T1000 (cell line): ENCODE measurements around the gene BACH2.
"Not testable (repeated sequence)": the region's sequence is repeated elsewhere in the genome, so short reads cannot be mapped to it uniquely, and the experiment has no call there.

Experiments used
- DNase-seq: peaks from one replicate; lab custom pipeline; 2025; ENCODE audit warnings: mixed read lengths; lab: John Stamatoyannopoulos, UW

The BACH2 gene

GRCh38 chr6:90183587-90184333 is 112.9 kb downstream of the BACH2 start:
- no peak for DNase-seq

- DNase-seq: no peak
These were observed 116.1 kb downstream of the BACH2 start for GRCh38 chr6:90180526-90180925.

GRCh38 chr6:90179190-90180169 is 117.2 kb downstream of the BACH2 start:
- no peak for DNase-seq

- no peak for DNase-seq
These were observed 118.2 kb downstream of the BACH2 start for GRCh38 chr6:90178384-90178855.

GRCh38 chr6:90177544-90178383 is 118.9 kb downstream of the BACH2 start:
- no peak for DNase-seq

GRCh38 chr6:90175627-90176538 is 120.8 kb downstream of the BACH2 start:
- no peak for DNase-seq

GRCh38 chr6:90173262-90173925 is 123.2 kb downstream of the BACH2 start:
- no peak for DNase-seq

- DNase-seq: no peak
These were observed 126.0 kb downstream of the BACH2 start for GRCh38 chr6:90170601-90171000.

- DNase-seq: no peak
These were observed 127.3 kb downstream of the BACH2 start for GRCh38 chr6:90169374-90169773.

- no peak for DNase-seq
These were observed 127.9 kb downstream of the BACH2 start for GRCh38 chr6:90168693-90169131.

- no peak for DNase-seq
These were observed 128.9 kb downstream of the BACH2 start for GRCh38 chr6:90167514-90168379.

- DNase-seq: not testable (repeated sequence)
These were observed 130.3 kb downstream of the BACH2 start for GRCh38 chr6:90166155-90166924.

- no peak for DNase-seq
These were observed 133.8 kb downstream of the BACH2 start for GRCh38 chr6:90162648-90163387.

- no peak for DNase-seq
These were observed 136.6 kb downstream of the BACH2 start for GRCh38 chr6:90160013-90160412.

GRCh38 chr6:90159452-90159851 is 137.2 kb downstream of the BACH2 start:
- DNase-seq: no peak

- DNase-seq: no peak
These were observed 137.7 kb downstream of the BACH2 start for GRCh38 chr6:90158936-90159335.

- no peak for DNase-seq
These were observed 139.2 kb downstream of the BACH2 start for GRCh38 chr6:90157441-90157840.

GRCh38 chr6:90156861-90157260 is 139.8 kb downstream of the BACH2 start:
- no peak for DNase-seq
